K562 (cell line): Measurements from ENCODE around the gene EMC9.
A peak's percentile ranks its signal among the peaks of the same experiment; 100 is the strongest.

ENCODE experiments used
- ELF2 ChIP-seq: fragments of 250-450 bp; sonication (Bioruptor Pico); IDR thresholded peaks from 2 replicates; pipeline ENCODE4 v1.5.0; 2021; ENCODE audit warnings: mild to moderate bottlenecking
- ELF4 ChIP-seq: fragments of 450-650 bp; formaldehyde crosslinking; IDR thresholded peaks from 2 replicates; pipeline ENCODE4 v1.4.0; 2022; ENCODE audit warnings: missing genetic modification characterization
- EZH2 ChIP-seq: IDR thresholded peaks from 2 replicates; pipeline ENCODE4 v1.6.1; 2012; ENCODE audit warnings: low read depth, mild to moderate bottlenecking, inconsistent platforms, low read length, borderline replicate concordance
- FOXA1 ChIP-seq: fragments of 450-650 bp; IDR thresholded peaks from 2 replicates; pipeline ENCODE4 v1.6.1; 2016; ENCODE audit warnings: mild to moderate bottlenecking, borderline replicate concordance
- POLR2AphosphoS5 ChIP-seq: IDR thresholded peaks from 2 replicates; pipeline ENCODE4 v1.6.1; 2011; ENCODE audit warnings: mild to moderate bottlenecking, low read depth, low read length, moderate library complexity; ENCODE audit not compliant: control insufficient read depth, insufficient read depth
- SREBF1 ChIP-seq: fragments of 150-350 bp; IDR thresholded peaks from 2 replicates; pipeline ENCODE4 v1.6.1; 2014; ENCODE audit warnings: antibody characterized with exemption, low read depth, low read length, borderline replicate concordance
- TEAD4 ChIP-seq, 2 experiments: sonication (generic) in 1 of 2; formaldehyde crosslinking in 1 of 2; IDR thresholded peaks; 2 replicates each; pipeline versions ENCODE4 v1.6.1 to v1.8.0; 2012 to 2022; ENCODE audit warnings: borderline replicate concordance in 1 of 2, inconsistent platforms in 1 of 2, low read length in 1 of 2, mild to moderate bottlenecking in 1 of 2, missing genetic modification reagents in 1 of 2
- YBX1 ChIP-seq: fragments of 450-650 bp; IDR thresholded peaks from 2 replicates; pipeline ENCODE4 v1.7.1; 2016; ENCODE audit warnings: mild to moderate bottlenecking
- ZBTB5 ChIP-seq: fragments of 450-650 bp; IDR thresholded peaks from 2 replicates; pipeline ENCODE4 v1.6.1; 2017; ENCODE audit warnings: antibody characterized with exemption
- ZNF589 ChIP-seq: fragments of 200-800 bp; sonication (Bioruptor generic); IDR thresholded peaks from 2 replicates; pipeline ENCODE4 v1.6.1; 2016; ENCODE audit warnings: low read depth, missing genetic modification characterization, missing compliant biosample characterization
- ZNF609 ChIP-seq: sonication (generic); formaldehyde crosslinking; IDR thresholded peaks from 2 replicates; pipeline ENCODE4 v1.8.1; 2023; ENCODE audit warnings: missing genetic modification reagents, mild to moderate bottlenecking, borderline replicate concordance
- TF ChIP-seq, protein P1 (sequence below), 3 experiments: fragments of 200-800 bp in 1 of 3; sonication (Bioruptor generic) in 1 of 3; sonication (generic) in 1 of 3; formaldehyde crosslinking in 1 of 3; IDR thresholded peaks; 2 replicates each; pipeline versions ENCODE4 v1.6.1 to v1.8.0; 2016 to 2022; ENCODE audit warnings: mild to moderate bottlenecking in 2 of 3, missing compliant biosample characterization in 2 of 3, missing genetic modification characterization in 2 of 3, missing genetic modification reagents in 1 of 3
- TF ChIP-seq, protein P2 (sequence below): fragments of 450-650 bp; IDR thresholded peaks from 2 replicates; pipeline ENCODE4 v1.7.1; 2018; ENCODE audit warnings: mild to moderate bottlenecking, low read depth; ENCODE audit not compliant: partially characterized antibody

- TF ChIP-seq ELF2 (CRISPR knock-in tag) (no peak), POLR2AphosphoS5 (0 out of 2 replicates have a peak, but pooled peaks have one; percentile 31), SREBF1 (no peak), TEAD4 (IDR thresholded peaks at IDR 0.05; ENCODE audit: low read length) (no peak), TEAD4 (CRISPR knock-in tag; IDR thresholded peaks at IDR 0.05; ENCODE audit: borderline replicate concordance) (no peak), YBX1 (no peak), ZBTB5 (peak; percentile 98), ELF4 (CRISPR knock-in tag) (no peak), ZNF589 (CRISPR knock-in tag) (no peak), EZH2 (no peak), ZNF609 (CRISPR knock-in tag) (no peak), FOXA1 (no peak)
- TF ChIP-seq, protein P1, sequence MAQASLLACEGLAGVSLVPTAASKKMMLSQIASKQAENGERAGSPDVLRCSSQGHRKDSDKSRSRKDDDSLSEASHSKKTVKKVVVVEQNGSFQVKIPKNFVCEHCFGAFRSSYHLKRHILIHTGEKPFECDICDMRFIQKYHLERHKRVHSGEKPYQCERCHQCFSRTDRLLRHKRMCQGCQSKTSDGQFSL (CRISPR knock-in tag; IDR thresholded peaks at IDR 0.05), result no peak
- TF ChIP-seq, protein P1 (tag; IDR thresholded peaks at IDR 0.05), result no peak
- TF ChIP-seq, protein P2, sequence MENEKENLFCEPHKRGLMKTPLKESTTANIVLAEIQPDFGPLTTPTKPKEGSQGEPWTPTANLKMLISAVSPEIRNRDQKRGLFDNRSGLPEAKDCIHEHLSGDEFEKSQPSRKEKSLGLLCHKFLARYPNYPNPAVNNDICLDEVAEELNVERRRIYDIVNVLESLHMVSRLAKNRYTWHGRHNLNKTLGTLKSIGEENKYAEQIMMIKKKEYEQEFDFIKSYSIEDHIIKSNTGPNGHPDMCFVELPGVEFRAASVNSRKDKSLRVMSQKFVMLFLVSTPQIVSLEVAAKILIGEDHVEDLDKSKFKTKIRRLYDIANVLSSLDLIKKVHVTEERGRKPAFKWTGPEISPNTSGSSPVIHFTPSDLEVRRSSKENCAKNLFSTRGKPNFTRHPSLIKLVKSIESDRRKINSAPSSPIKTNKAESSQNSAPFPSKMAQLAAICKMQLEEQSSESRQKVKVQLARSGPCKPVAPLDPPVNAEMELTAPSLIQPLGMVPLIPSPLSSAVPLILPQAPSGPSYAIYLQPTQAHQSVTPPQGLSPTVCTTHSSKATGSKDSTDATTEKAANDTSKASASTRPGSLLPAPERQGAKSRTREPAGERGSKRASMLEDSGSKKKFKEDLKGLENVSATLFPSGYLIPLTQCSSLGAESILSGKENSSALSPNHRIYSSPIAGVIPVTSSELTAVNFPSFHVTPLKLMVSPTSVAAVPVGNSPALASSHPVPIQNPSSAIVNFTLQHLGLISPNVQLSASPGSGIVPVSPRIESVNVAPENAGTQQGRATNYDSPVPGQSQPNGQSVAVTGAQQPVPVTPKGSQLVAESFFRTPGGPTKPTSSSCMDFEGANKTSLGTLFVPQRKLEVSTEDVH, result no peak
Observed at GRCh38 chr14:24141097-24141880, at the start of gene EMC9.
